Renal cortex interstitium (tissue), 11 donors: Measurements from ENCODE around the gene MAN2B2. TPM values are rescaled to one million over a fixed set of nuclear protein-coding genes. Genes with fewer than 3 reads are reported as not detected.

ENCODE experiments used
- DNase-seq, 11 donors: peaks; one replicate each; pipeline ENCODE4 v3.0.0-alpha.2; 2013; ENCODE audit warnings: low read depth in 9 of 11, low spot score in 4 of 11; ENCODE audit errors: extremely low read depth in 1 of 11
- polyA plus RNA-seq, 3 donors: library from polyadenylated mRNA; unstranded; fragments of 120-200 nt; gene quantifications; one replicate each; pipeline ENCODE4 v1.2.1, GENCODE V29; 2013; ENCODE audit not compliant: insufficient read length in 3 of 3

MAN2B2 gene
- polyA plus RNA-seq, 3 donors: 14.1 to 18.5 (median 17.8) TPM

DNA sequence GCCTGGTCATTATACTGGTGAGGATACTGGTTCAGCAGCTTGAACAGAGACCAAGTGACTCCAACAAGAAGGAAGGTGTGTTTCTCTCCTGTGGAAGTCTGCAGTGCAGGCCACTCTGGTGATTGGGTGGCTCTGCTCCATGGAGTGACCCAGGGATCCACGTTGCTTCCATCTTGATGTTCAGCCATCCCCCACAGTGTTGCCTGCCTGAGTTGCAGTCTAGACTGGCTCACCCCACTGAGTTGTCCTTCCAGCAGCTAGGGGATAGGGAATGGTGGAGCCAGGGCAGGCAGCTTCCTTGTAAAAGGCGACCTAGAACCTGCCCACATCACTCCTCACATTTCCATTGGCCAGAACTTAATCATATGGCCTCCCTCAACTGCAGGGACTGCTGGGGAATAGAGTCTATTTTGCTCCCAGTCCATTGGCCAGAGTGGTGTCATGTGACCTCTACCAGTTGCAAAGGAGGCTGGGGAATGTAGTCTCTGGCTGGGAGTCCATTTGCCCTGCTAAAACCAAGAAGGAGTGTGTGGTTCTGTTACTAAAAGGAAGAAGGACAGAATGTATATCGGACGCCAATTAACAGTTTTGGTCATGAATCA, 8.0 kb downstream of the MAN2B2 start:
- no peak for DNase-seq

DNA sequence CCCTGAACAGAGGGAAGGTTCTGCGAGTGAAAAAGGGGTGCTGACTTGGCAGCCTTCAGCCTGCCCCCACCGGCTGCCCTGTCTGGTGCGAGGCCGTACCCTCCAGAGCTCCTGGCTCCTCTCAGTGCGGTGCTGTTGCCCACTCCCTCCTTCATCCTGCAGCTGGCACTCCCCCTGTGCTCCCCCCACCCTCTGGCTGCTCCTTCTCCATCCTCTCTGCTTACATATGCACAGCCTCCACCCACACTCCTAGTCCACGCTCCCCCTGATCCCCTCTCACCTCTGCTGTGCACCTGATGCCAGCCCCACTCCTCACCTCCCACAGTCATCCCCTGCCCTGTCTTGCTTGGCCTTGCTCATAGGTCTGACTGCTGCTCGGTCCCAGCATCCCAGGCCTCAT, 9.9 kb downstream of the MAN2B2 start:
- DNase-seq: no peak

GRCh38 chr4:6586715-6587325, 11.8 kb downstream of the MAN2B2 start:
- no peak for DNase-seq

- no peak for DNase-seq
These were observed 14.5 kb downstream of the MAN2B2 start for GRCh38 chr4:6589444-6589843.

- DNase-seq: no peak
These were observed 16.3 kb downstream of the MAN2B2 start for GRCh38 chr4:6591313-6591712.

GRCh38 chr4:6591781-6592180, 16.8 kb downstream of the MAN2B2 start:
- DNase-seq: no peak

- DNase-seq: no peak
These were observed 18.0 kb downstream of the MAN2B2 start for GRCh38 chr4:6592804-6593563.

DNA sequence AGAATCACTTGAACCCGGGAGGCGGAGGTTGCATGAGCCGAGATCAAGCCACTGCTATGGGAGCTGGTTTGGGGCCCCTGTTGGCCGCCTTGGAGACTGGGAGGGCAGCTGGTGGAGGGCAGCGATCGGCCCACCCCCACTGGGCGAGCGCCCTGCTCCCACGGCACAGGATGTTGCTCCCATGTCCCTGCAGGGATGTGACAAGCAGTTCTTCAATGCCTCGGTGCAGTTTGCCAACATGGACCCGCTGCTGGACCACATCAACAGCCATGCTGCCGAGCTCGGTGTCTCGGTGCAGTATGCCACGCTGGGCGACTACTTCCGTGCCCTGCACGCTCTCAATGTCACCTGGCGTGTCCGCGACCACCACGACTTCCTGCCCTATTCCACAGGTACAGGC, 19.4 kb downstream of the MAN2B2 start:
- no peak for DNase-seq

- no peak for DNase-seq
These were observed 19.9 kb downstream of the MAN2B2 start for GRCh38 chr4:6594826-6595355.

DNA sequence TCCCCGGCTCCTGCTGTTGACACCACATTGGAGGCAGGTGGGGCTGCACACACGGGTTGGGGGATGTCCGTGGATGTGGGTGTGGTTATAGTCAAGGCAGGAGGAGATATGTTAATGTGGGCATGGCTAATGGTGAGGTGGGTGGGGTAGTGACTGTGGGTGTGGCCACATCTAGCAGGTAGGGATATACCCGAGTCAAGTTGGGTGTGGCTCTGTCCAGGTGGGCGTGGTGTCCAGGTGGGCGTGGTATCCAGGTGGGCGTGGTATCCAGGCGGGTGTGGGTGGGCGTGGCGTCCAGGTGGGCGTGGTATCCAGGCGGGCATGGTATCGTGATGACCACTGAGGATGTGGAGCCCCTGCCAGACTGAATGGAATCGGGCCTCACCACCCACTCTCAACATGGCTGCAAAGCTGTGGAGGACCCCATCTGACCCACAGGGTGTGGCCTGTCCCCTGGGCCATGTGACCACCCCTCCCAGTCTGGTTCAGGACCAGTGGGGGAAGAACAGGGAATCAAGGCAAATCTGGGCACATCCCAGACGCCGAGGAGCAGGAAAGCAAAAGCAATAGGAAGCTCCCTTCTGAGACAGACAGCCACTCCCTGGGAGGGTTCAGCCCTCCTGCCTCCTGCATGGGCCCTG, 21.0 kb downstream of the MAN2B2 start:
- DNase-seq: no peak

GRCh38 chr4:6596948-6597347, 22.0 kb downstream of the MAN2B2 start:
- DNase-seq: no peak

GRCh38 chr4:6598127-6598526, 23.1 kb downstream of the MAN2B2 start:
- no peak for DNase-seq

DNA sequence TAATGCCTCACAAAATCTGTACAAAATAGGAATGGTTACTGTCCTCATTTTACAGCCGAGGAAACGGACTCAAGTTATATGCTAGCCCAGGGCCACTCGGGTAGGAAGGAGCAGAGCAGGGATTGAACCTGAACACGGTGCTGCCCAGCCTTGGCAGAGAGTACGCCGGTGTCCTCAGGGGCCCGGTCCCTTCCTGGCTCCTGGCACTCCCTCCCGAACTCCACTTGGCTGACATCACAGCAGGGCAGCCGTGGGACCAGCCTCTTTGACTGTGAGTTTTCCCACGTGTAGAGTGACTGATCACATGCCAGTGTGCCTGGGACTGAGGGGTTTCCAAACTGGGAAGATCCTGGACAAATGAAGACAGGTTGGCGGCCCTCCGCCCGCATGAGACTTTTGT, 23.7 kb downstream of the MAN2B2 start:
- no peak for DNase-seq

DNA sequence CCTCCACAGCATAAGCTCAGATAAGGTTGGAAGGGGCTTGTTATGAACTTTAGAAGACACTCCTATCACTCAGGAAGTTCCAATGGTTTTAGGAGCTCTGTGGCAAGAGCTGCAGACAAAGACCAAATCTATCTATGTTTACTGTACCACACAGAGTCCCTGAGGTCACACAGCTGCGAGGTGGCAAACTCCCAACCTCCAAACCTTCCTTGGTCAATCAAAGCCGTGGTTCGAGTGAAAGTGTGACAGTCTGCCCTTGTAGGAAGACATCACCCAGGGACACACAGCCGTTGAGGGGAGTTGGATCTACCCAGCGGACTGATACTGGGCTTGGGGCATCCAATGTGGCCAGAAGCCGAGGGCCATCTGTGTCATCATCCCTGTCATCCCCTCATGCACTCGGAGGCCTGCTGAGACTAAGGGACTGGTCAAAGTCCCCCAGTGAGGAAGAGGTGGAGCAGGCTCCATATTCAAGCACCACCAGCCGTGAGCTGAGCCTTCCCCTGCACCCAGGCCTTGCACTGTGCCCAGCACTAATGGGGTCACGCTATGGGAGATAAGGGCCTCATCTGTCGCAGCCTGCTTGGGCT, 26.8 kb downstream of the MAN2B2 start:
- no peak for DNase-seq

GRCh38 chr4:6602289-6602688, 27.3 kb downstream of the MAN2B2 start:
- no peak for DNase-seq

- no peak for DNase-seq
These were observed 28.1 kb downstream of the MAN2B2 start for GRCh38 chr4:6603128-6603527.

- DNase-seq: no peak
These were observed 30.1 kb downstream of the MAN2B2 start for GRCh38 chr4:6605114-6605513.

- no peak for DNase-seq
These were observed 30.6 kb downstream of the MAN2B2 start for GRCh38 chr4:6605605-6606004.

GRCh38 chr4:6606465-6607235, 31.7 kb downstream of the MAN2B2 start:
- no peak for DNase-seq
